Breast epithelium (tissue), 3 donors: Measurements from ENCODE around the gene GET4.

Experiments
- POLR2A ChIP-seq: fragments of 450-650 bp; IDR thresholded peaks from one replicate; pipeline ENCODE4 v1.6.1; 2016; ENCODE audit warnings: antibody characterized with exemption, mild to moderate bottlenecking, moderate library complexity
- POLR2AphosphoS5 ChIP-seq, 3 donors: sonication (generic); formaldehyde crosslinking; IDR thresholded peaks; one replicate each; pipeline ENCODE4 v1.6.1; 2017; ENCODE audit warnings: antibody characterized with exemption in 3 of 3
- TF ChIP-seq, protein P1 (sequence below), 3 donors: fragments of 450-650 bp; IDR thresholded peaks; one replicate each; pipeline ENCODE4 v1.5.1; 2016 to 2017; ENCODE audit warnings: antibody characterized with exemption in 3 of 3, mild to moderate bottlenecking in 3 of 3, moderate library complexity in 3 of 3

DNA sequence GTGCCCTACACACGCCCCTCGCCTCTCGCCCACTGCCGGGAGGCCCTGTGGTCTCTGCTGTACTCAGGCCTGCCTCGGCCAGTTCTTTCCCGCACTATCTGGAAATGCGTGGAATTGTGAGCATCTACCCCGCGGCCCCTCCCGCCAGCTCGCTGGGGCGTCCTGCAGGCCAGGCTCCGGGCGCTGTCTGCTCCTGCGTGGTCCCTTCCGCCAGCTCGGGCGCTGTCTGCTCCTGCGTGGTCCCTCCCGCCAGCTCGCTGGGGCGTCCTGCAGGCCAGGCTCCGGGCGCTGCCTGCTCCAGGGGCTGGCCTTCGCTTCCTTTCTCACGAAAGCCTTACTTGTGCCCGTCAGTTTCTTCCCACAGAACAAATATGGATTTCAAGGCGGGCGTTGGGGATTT lies 14.9 kb downstream of the GET4 start:
- TF ChIP-seq, protein P1, sequence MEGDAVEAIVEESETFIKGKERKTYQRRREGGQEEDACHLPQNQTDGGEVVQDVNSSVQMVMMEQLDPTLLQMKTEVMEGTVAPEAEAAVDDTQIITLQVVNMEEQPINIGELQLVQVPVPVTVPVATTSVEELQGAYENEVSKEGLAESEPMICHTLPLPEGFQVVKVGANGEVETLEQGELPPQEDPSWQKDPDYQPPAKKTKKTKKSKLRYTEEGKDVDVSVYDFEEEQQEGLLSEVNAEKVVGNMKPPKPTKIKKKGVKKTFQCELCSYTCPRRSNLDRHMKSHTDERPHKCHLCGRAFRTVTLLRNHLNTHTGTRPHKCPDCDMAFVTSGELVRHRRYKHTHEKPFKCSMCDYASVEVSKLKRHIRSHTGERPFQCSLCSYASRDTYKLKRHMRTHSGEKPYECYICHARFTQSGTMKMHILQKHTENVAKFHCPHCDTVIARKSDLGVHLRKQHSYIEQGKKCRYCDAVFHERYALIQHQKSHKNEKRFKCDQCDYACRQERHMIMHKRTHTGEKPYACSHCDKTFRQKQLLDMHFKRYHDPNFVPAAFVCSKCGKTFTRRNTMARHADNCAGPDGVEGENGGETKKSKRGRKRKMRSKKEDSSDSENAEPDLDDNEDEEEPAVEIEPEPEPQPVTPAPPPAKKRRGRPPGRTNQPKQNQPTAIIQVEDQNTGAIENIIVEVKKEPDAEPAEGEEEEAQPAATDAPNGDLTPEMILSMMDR (IDR thresholded peaks at IDR 0.05), result no peak
- TF ChIP-seq POLR2A, result no peak
- TF ChIP-seq POLR2AphosphoS5 (IDR thresholded peaks at IDR 0.05), result no peak
